GM13977 (cell line): Measurements from ENCODE around the gene QSOX1.

Experiments used
- DNase-seq: peaks from one replicate; pipeline ENCODE4 v3.0.0; 2012; ENCODE audit warnings: low spot score
- CTCF ChIP-seq: IDR thresholded peaks from 2 replicates; pipeline ENCODE4 v1.5.1; 2012; ENCODE audit warnings: mild to moderate bottlenecking, control low read depth; ENCODE audit not compliant: insufficient read depth; ENCODE audit errors: extremely low read depth, missing control alignments
- in situ Hi-C: fragments of 300-500 bp; cut with MboI; formaldehyde crosslinking; loops from one replicate; pipeline ENCODE4 v1.12.0; 2022; ENCODE audit warnings: low sequenced_read_pairs, low pct_unique_long_range_greater_than_20kb, mixed read lengths, inconsistent platforms; ENCODE audit not compliant: unreplicated experiment

Gene QSOX1

GRCh38 chr1:180232521-180233043 is 77.9 kb downstream of the QSOX1 start:
- no peak for DNase-seq
- in situ Hi-C loops, result no loop called here
- no peak for TF ChIP-seq CTCF

GRCh38 chr1:180233191-180234011 is 78.7 kb downstream of the QSOX1 start:
- in situ Hi-C loops, result no loop called here
- TF ChIP-seq CTCF, result no peak

GRCh38 chr1:180234369-180235076 is 79.9 kb downstream of the QSOX1 start:
- in situ Hi-C loops, result no loop called here
- DNase-seq, result no peak
- no peak for TF ChIP-seq CTCF

More at GRCh38 chr1:180233191-180234011, 78.7 kb downstream of the QSOX1 start:
- no peak for DNase-seq

GRCh38 chr1:180235077-180235501 is 80.4 kb downstream of the QSOX1 start:
- no peak for DNase-seq
- TF ChIP-seq CTCF, result no peak
- in situ Hi-C loops, result no loop called here

- DNase-seq, result no peak
- no peak for TF ChIP-seq CTCF
- in situ Hi-C loops, result no loop called here
Observed at GRCh38 chr1:180235502-180236239, 81.0 kb downstream of the QSOX1 start.
